Suprapubic skin (tissue), 4 donors: ENCODE measurements around the gene SLC9A9. TPM values are rescaled to one million over a fixed set of nuclear protein-coding genes. Genes with fewer than 3 reads are reported as not detected.

Source experiments
- DNase-seq, 2 donors: peaks; one replicate each; pipeline ENCODE4 v3.0.0-alpha.2; 2019; ENCODE audit warnings: low spot score in 2 of 2
- H3K27ac ChIP-seq: fragments of 200-600 bp; sonication (generic); one replicate; pipeline ENCODE4 v1.5.1; 2019
- H3K27me3 ChIP-seq: fragments of 200-600 bp; sonication (generic); one replicate; pipeline ENCODE4 v1.5.1; 2019
- H3K36me3 ChIP-seq: fragments of 200-600 bp; sonication (generic); one replicate; pipeline ENCODE4 v1.5.1; 2019
- H3K4me1 ChIP-seq: fragments of 200-600 bp; sonication (generic); one replicate; pipeline ENCODE4 v1.5.1; 2019
- H3K4me3 ChIP-seq: fragments of 200-600 bp; sonication (generic); one replicate; pipeline ENCODE4 v1.5.1; 2019; ENCODE audit warnings: mild to moderate bottlenecking
- H3K9me3 ChIP-seq: fragments of 200-600 bp; sonication (generic); one replicate; pipeline ENCODE4 v1.5.1; 2019
- EP300 ChIP-seq: sonication (generic); formaldehyde crosslinking; IDR thresholded peaks from one replicate; pipeline ENCODE4 v1.6.1; 2017; ENCODE audit warnings: antibody characterized with exemption
- POLR2A ChIP-seq, 2 donors: fragments of 450-650 bp; IDR thresholded peaks; one replicate each; pipeline ENCODE4 v1.6.1; 2017; ENCODE audit warnings: antibody characterized with exemption in 2 of 2, mild to moderate bottlenecking in 2 of 2, moderate library complexity in 2 of 2
- POLR2AphosphoS5 ChIP-seq, 3 donors: sonication (generic); formaldehyde crosslinking; IDR thresholded peaks; one replicate each; pipeline ENCODE4 v1.6.1; 2017; ENCODE audit warnings: antibody characterized with exemption in 3 of 3
- WGBS: methylation state at CpG from one replicate; pipeline ENCODE4 v1.1.5; 2018; 5-methylcytosine and 5-hydroxymethylcytosine counted together
- total RNA-seq, 4 donors: library from RNA; depleted of rRNA; stranded (reverse); fragments of >200 nt; gene quantifications; one replicate each; pipeline ENCODE4 v1.1.0, GENCODE V29; 2016
- TF ChIP-seq, protein P1 (sequence below), 2 donors: fragments of 200-600 bp in 1 of 2; fragments of 450-650 bp in 1 of 2; sonication (generic) in 1 of 2; IDR thresholded peaks; one replicate each; pipeline ENCODE4 v1.5.1; 2016 to 2019; ENCODE audit warnings: antibody characterized with exemption in 2 of 2, mild to moderate bottlenecking in 1 of 2, moderate library complexity in 1 of 2

Gene SLC9A9
- total RNA-seq, 4 donors from 2014 or later, result 16.6 to 51.0 (median 30.0) TPM

DNA sequence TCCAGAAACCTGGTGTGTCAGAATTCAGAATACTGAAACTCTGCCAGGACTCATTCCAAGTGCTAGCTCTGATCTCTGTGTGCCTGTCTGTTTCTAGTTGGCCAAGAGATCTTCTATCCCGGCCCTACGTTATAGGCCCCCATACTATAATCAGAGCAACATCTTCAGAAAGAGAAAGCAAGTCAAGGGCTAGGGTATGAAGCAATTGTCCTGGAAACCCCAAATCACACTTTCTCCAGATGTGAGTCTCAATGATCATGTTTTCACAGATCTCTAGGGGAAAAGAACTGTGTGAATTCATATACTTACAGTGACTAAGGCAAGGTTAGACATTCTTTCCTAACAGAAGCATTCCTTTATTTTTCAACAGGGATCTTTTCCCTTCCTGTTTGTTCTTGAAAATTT lies 309.7 kb downstream of the SLC9A9 start:
- no peaks in the 10 kb centered on the region for H3K9me3 ChIP-seq
- no peak for DNase-seq
- no peaks in the 10 kb centered on the region for H3K27me3 ChIP-seq
- H3K4me1 ChIP-seq, result peaks cover 31% of the 10 kb centered on the region
- TF ChIP-seq EP300, result no peak
- TF ChIP-seq, protein P1, sequence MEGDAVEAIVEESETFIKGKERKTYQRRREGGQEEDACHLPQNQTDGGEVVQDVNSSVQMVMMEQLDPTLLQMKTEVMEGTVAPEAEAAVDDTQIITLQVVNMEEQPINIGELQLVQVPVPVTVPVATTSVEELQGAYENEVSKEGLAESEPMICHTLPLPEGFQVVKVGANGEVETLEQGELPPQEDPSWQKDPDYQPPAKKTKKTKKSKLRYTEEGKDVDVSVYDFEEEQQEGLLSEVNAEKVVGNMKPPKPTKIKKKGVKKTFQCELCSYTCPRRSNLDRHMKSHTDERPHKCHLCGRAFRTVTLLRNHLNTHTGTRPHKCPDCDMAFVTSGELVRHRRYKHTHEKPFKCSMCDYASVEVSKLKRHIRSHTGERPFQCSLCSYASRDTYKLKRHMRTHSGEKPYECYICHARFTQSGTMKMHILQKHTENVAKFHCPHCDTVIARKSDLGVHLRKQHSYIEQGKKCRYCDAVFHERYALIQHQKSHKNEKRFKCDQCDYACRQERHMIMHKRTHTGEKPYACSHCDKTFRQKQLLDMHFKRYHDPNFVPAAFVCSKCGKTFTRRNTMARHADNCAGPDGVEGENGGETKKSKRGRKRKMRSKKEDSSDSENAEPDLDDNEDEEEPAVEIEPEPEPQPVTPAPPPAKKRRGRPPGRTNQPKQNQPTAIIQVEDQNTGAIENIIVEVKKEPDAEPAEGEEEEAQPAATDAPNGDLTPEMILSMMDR (IDR thresholded peaks at IDR 0.05), result no peak
- no peak for TF ChIP-seq POLR2A (IDR thresholded peaks at IDR 0.05)
- no peak for TF ChIP-seq POLR2AphosphoS5 (IDR thresholded peaks at IDR 0.05)
- 38% methylated on average over 2 of the region's 2 CpGs for WGBS
- H3K36me3 ChIP-seq, result no peaks in the 10 kb centered on the region
- H3K4me3 ChIP-seq, result no peak overlapping the region
- H3K27ac ChIP-seq, result peak overlapping the region; percentile 13

DNA sequence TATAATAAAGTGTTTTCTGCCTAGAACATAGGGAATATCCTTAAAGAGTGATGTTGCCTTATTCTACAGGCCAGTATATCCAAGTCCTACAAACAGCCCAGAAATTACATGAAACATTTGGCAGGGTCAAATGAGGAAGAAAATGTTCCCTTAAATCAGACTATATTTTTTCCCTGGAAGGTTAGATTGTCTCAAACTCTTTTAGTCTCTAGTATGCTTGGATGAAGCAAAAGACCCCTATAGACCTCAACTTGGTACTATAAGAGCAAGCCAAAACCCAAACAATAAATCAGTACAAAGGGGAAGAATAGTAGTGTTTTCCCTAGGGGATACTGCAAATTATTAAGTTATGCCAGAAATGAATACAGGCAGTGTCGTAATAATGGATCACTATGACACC lies 310.2 kb downstream of the SLC9A9 start:
- TF ChIP-seq POLR2AphosphoS5 (IDR thresholded peaks at IDR 0.05) (no peak), POLR2A (IDR thresholded peaks at IDR 0.05) (no peak), EP300 (no peak)
- TF ChIP-seq, protein P1 (IDR thresholded peaks at IDR 0.05), result no peak
- H3K9me3 ChIP-seq, result no peaks in the 10 kb centered on the region
- no peak for DNase-seq
- no peaks in the 10 kb centered on the region for H3K27me3 ChIP-seq
- no peaks in the 10 kb centered on the region for H3K36me3 ChIP-seq
- H3K4me3 ChIP-seq, result no peak overlapping the region
- WGBS, result 69% methylated on average over 1 of the region's 1 CpG
- H3K27ac ChIP-seq, result peak overlapping the region; percentile 13
- H3K4me1 ChIP-seq, result peaks cover 31% of the 10 kb centered on the region

DNA sequence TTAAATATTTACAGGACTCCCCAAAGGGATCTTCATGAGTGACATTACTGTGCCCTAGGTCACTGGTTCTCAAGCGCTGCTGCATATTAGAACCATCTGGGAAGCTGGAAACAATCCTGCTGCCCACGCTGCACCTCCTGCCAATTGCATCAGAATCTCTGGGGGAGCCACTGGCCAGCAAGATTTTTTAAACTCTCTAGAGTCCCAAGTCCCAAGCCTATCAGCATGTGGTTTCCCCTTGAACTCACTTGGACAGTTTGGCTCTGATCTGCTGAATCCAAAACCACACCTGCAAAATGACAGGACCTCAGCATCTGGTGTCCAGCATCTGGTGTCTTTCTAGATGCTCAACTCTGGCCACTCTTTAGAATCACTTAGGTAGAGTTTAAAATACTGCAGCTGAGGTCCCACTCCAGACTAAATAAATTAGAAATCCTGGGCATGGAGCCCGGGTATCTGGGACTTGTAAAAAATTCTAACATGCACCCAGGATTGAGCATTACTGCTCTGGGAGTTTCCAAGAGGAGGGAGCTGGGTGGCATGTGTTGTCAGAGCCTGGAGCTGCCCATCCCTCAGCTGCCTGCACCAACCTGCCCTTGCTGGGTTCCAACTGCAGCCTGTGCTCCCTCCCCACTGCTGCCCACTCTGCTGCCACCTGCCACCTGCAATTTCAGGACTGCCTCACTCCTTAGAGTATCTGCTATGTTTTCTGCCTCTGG lies 311.3 kb downstream of the SLC9A9 start:
- 55% methylated on average over 3 of the region's 3 CpGs for WGBS
- H3K36me3 ChIP-seq, result no peaks in the 10 kb centered on the region
- H3K9me3 ChIP-seq, result no peaks in the 10 kb centered on the region
- H3K27ac ChIP-seq, result no peak overlapping the region
- no peak for DNase-seq
- H3K4me1 ChIP-seq, result peaks cover 31% of the 10 kb centered on the region
- H3K27me3 ChIP-seq, result no peaks in the 10 kb centered on the region
- H3K4me3 ChIP-seq, result no peak overlapping the region
- TF ChIP-seq POLR2AphosphoS5 (IDR thresholded peaks at IDR 0.05), result no peak
- no peak for TF ChIP-seq POLR2A (IDR thresholded peaks at IDR 0.05)
- TF ChIP-seq, protein P1 (IDR thresholded peaks at IDR 0.05), result no peak
- TF ChIP-seq EP300, result no peak

DNA sequence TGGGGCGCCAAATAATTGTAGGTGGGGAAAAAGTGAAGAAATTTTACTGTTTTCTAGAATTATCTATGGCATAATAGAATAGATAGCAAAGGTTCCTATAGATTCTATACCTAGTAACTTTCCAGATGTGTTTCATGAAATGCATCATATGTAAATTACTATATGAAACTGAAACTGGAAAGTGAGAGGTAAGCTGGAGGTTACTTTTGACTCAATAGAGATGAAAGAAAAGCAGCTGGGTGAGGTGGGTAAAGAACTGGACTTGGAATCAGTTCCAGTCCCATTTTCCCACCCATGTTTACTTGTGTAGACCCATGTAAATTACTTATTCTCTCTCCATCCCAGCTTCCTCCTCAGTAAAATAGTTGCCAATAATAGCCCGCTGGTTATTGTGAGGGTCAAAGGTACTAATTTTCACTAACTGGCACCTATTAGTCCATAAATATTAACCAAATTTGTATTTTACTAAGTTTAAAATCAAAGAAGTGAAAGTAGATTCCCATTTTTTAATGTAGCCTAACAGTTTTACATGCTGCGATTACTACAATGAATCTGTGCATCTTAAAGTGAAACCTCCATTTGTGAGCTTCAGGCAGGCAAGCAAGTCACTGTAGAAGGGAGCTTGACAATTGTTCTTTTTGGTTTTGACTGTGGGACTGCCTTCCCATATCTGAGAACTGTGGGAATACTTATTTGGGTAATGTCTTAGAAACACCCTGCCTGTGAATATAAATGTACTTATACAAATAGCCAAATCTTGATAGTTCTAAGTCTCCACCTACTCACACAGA lies 312.1 kb downstream of the SLC9A9 start:
- no peak overlapping the region for H3K4me3 ChIP-seq
- H3K36me3 ChIP-seq, result no peaks in the 10 kb centered on the region
- no peak overlapping the region for H3K27ac ChIP-seq
- TF ChIP-seq POLR2AphosphoS5 (IDR thresholded peaks at IDR 0.05) (no peak), POLR2A (IDR thresholded peaks at IDR 0.05) (no peak), EP300 (no peak)
- TF ChIP-seq, protein P1 (IDR thresholded peaks at IDR 0.05), result no peak
- 83% methylated on average over 3 of the region's 3 CpGs for WGBS
- no peaks in the 10 kb centered on the region for H3K27me3 ChIP-seq
- peaks cover 31% of the 10 kb centered on the region for H3K4me1 ChIP-seq
- no peaks in the 10 kb centered on the region for H3K9me3 ChIP-seq
- no peak for DNase-seq

- Histone ChIP-seq H3K9me3 (no peaks in the 10 kb centered on the region), H3K4me1 (peaks cover 34% of the 10 kb centered on the region), H3K27me3 (no peaks in the 10 kb centered on the region), H3K36me3 (no peaks in the 10 kb centered on the region), H3K4me3 (no peak overlapping the region), H3K27ac (no peak overlapping the region)
- TF ChIP-seq POLR2A (IDR thresholded peaks at IDR 0.05), result no peak
- TF ChIP-seq EP300, result no peak
- TF ChIP-seq POLR2AphosphoS5 (IDR thresholded peaks at IDR 0.05), result no peak
- TF ChIP-seq, protein P1 (IDR thresholded peaks at IDR 0.05), result no peak
- DNase-seq, result no peak
Measured at GRCh38 chr3:143533391-143533790, 314.9 kb downstream of the SLC9A9 start.
